Iris pigment epithelial cell (primary cell): ENCODE data around the gene LYPD3.
"Not testable (repeated sequence)": the region's sequence is repeated elsewhere in the genome, so short reads cannot be mapped to it uniquely, and the experiment has no call there.

ENCODE experiments used
- DNase-seq: peaks from one replicate; pipeline ENCODE4 v3.0.0-alpha.2; 2011; ENCODE audit warnings: low read depth

The LYPD3 gene

DNA sequence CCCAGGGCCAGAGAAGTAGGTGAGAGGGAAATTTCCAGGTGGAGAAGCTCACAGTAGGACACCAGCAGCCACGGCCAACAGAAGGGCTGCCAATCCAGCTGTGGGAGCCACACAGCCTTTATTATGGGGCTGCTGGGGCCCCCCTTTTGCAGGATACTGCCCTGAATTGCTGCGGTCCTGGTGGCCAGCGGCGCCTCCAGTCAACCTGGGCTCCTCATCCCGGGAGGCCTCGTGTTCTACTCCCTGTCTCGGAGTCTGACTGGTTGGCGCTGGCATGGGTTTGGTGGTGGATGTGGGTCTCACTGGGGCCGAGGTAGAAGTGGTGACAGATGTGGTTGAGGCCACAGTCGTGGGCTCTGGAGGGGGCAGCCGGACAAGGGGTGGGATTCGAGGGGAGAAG lies 4.1 kb downstream of the LYPD3 start:
- no peak for DNase-seq

DNA sequence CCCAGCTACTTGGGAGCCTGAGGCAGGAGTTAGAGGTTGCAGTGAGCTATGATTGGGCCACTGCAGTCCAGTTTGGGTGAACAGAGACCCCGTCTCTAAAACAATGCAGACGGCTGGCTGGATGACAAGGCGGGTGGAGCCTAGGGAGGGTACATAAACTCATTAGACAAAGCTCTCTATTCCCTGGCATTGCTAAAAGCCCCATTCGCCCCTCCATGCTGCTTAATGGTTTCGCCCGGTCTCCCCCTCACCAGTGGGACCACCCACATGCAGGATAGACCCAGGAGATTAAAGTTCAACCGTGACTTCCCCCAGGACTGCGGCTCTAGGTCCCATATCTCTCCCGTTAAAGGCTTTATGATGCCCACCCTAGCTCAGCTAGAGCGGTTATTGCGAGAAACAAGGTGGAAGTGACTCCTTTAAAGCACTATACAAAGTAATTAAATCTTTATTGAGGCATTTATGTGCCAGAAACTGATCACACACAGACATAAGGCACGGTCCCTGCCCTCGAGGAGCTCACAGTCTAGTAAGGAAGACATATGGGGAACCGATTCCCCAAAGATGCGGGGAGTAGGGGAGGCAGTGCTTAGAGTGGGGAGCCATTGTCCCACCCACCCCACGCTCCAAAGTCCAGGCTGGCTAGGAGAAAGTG lies 4.9 kb downstream of the LYPD3 start:
- DNase-seq = no peak

DNA sequence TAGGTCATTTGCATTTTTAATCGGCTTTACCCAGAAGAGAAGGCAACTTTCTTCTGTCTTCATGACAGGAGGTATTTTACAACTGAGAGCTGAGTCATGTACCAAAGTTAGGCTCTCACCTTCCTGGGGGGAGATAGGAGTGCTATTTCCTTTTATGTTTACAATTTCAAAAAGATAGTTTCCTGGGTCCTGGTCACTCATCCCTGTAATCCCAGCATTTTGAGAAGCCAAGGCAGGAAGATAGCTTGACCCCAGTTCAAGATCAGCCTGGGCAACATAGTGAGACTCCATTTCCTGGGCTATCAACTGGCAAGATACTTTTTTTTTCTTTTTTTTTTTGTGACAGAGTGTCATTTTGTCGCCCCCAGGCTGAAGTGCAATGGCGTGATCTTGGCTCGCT lies 7.6 kb downstream of the LYPD3 start:
- no peak for DNase-seq

DNA sequence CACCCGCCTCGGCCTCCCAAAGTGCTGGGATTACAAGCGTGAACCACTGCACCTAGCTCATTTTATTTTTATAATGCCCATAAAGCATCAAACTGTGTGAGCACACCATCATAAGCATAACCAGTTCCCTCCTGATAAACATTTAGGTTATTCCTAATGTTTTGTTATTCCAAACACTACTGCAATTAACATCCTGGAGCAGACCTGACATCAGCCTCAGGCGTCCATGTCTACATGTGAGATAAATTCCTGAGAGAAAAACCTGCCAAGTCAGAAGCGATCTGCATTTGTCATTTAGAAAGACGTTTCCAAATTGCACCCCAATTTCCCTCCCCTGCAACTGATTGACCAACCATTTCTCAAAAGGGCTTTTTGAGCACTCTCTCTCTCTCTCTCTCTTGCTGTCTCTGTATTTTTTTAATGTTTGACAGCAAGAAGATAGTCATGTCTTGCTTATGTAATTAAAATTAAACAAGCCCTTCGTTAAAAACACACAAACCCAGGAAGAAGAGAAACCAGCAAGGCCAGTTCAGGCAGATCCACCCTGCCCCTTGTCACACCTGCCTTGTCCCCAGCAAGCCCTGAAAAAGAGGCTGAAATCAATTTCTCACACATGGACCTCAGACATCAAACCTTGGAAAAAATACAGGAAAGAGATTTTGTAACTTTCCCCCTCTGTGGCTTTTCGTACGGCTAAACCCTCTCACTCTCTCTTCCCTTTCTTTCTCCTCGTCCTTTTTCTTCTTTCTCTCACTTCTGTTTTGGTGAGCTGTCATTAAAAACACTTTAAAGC lies 9.9 kb downstream of the LYPD3 start:
- DNase-seq = no peak

DNA sequence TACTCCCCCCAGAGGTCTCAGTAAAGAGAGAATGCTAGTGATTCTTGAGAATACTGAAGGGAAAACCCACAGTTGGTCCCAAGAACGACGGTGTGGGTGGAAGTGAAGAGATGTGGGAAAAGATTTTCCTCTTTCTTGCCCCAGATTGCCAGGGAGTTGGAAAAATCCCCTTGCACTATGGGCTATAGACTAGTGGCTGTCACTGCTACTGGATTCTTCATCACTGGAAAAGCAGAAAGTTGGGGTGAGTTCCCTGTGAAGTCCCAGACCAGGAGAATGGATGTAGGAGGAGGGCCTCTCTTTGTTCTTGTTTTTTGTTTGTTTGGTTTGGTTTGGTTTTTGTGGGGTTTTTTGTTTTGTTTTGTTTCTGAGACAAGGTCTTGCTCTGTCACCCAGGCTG lies 11.4 kb downstream of the LYPD3 start:
- no peak for DNase-seq

DNA sequence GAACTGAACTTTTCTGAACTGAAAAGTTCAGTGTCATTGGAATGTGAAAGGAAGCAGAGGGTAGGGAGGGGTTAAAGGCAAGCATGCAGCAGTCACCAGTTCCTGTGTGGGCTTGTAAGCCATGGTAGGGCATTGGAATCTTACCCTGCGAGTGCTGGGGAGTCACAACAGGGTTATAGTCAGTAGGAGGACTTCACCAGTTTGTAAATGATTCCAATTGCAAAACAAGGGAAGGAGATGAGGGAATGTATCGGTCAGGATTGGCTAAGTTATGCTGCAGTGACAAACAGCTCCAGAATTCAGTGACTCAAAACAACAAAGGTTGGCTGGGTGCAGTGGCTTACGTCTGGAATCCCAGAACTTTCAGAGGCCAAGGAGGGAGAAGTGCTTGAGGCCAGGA lies 12.8 kb downstream of the LYPD3 start:
- no peak for DNase-seq

DNA sequence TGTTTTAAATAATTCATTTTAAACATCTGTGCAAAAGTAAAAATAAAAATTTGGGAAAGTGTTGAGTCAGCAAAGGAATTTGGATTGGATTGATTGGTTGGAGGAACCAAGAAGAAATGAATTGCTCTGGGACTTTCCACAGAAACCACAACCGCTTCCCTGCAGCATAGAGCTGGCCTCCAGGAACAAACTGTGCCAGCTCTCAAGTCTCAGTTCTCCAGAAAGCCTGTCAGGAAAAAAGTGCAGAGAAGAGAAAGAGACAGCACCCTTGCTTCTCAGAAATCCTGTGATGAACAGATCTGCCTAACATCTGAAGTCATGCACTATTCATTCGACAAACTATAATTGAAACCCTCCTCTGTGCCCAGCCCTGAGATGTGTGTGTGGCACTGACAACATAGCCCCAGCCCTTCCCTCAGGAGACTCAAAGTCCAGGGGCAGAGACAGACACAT lies 14.8 kb downstream of the LYPD3 start:
- peak; percentile 74 for DNase-seq

DNA sequence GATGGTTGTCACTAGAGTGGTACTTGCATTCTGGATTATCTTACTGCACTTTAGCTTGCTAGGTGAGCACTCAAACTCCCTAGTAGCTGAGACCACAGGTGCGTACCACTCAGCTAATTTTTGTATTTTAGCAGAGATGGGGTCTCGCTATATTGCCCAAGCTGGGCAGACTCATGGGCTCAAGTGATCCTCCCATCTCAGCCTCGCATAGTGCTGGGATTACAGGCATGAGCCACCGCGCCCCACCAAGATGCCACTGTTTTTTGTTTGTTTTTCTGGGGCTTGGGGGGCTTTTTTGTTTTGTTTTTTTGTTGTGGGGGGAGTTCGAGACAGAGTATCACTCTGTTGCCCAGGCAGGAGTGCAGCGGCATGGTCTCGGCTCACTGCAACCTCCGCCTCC lies 17.8 kb downstream of the LYPD3 start:
- no peak for DNase-seq

DNA sequence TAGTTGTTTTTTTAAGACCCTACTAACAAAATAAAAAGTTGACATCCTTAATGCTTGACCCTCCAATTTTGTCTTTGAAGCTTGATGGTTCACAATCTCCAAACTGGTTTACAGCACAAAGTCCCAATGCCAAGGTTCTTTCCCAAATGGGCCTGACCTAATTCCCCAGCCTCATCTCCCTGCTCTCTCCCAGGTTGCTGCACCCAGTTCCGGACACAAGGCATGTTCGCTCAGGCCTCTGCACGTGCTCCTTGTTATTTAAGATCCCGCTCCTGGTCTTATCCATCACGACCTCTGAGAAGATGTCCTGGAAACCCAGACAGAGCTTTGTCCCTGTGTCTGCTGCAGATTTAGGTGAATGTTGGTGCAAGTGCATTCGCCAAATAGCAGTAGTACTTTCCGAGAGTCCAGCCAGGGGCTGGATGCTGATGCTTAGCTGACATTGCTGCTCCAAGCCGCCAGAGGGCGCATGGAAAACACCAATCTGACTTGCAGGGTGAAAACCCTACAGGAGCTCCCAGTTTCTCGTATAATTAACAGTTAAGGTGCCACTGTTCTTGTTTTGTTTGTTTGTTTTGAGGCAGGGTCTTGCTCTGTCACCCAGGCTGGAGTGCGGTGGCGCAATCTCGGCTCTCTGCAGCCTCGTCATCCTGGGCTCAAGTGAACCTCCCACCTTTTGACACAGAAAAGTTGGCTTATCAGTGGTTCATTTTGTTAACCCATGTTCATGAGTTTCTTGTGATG lies 18.5 kb downstream of the LYPD3 start:
- DNase-seq = peak; percentile 67

DNA sequence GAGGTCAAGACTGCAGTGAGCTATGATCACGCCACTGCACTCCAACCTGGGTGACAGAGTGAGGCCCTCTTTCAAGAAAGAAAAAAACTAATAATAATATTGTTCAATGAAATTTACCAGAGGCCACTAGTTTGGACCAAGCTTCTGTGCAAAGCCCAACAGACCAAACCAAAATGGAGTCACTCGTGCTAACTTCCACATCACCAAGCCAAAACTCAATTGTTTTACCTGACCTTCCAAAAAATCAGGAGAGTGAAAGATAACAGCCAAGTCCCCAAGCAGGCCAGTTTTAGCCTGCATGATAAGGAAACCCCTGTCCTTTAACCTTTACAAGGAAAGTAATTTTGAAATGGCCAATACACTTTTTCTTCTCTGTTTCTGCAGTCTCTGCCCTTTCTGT lies 20.0 kb downstream of the LYPD3 start:
- no peak for DNase-seq

DNA sequence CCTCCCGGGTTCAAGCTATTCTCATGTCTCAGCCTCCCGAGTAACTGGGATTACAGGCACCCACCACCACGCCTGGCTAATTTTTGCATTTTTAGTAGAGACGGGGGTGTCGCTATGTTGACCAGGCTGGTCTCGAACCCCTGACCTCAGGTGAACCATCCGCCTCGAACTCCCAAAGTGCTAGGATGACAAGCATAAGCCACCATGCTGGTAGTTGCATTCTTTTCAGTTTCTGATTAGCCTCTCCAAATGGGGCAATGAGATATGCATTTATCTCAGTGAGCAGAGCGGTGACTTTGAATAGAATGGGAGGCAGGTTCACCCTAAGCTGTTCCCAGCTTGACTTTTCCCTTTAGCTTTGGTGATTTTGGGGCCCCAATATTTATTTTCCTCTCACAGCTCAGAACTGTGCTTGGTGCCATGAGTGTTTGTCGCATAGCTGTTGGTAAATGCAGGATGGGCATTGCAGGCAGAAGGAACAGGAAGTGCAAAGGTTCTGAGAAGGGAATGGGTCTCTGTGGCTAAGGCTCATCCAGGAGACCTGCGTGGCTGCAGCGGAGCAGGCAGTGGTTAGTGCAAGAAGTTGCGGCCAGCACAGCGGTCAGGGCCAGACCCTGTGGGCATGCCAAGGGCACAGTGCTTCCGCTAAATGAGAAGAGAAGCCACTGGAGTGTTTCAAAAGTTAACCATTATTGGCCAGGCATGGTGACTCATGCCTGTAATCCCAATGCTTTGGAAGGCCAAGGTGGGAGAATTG lies 20.7 kb downstream of the LYPD3 start:
- no peak for DNase-seq

DNA sequence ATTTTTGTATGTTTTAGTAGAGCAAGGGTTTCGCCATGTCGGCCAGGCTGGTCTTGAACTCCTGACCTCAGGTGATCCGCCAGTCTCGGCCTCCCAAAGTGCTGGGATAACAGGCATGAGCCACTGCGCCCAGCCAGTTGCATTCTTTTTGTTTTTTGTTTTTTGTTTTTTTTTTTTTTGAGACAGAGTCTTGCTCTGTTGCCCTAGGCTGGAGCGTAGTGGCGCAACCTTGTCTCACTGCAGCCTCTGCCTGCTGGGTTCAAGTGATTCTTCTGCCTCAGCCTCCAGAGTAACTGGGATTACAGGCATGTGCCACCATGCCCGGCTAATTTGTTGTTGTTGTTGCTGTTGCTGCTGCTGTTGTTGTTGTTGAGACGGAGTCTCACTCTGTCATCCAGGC lies 21.3 kb downstream of the LYPD3 start:
- not testable (repeated sequence) for DNase-seq

DNA sequence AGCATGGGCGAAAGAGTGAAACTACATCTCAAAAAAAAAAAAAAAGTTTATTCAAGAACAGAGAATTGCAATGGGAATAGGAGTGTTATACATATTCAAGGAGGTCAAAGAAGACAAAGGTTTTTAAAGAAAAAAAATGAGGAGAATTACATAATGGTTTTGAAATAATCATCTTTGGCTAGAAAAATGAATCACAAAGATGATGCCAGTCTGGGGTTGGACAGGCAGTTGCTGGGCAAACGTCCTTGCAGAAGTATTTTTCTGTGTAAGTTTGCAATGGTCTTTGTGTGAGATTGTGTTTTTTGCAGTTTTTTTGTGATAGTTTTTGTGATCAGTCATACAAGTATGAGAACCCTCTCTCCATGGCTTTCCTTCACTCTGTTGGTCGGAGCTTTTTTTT lies 23.7 kb downstream of the LYPD3 start:
- DNase-seq = no peak

DNA sequence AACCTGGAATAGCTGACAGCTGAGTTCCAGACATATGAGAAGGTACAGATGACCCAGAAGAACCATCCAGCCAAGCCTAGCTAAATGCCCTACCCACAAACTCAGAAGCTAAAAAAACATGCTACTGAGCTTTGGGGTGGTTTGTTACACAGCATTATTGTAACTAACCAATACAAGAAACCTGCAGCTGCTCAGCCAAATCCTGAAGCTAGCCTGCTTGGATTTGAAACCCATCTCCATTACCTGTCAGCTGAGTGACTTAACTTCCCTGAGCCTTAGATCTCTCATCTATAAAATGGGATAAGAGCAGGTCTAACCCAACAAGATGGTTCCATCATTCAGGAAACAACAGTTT lies 25.7 kb downstream of the LYPD3 start:
- no peak for DNase-seq

DNA sequence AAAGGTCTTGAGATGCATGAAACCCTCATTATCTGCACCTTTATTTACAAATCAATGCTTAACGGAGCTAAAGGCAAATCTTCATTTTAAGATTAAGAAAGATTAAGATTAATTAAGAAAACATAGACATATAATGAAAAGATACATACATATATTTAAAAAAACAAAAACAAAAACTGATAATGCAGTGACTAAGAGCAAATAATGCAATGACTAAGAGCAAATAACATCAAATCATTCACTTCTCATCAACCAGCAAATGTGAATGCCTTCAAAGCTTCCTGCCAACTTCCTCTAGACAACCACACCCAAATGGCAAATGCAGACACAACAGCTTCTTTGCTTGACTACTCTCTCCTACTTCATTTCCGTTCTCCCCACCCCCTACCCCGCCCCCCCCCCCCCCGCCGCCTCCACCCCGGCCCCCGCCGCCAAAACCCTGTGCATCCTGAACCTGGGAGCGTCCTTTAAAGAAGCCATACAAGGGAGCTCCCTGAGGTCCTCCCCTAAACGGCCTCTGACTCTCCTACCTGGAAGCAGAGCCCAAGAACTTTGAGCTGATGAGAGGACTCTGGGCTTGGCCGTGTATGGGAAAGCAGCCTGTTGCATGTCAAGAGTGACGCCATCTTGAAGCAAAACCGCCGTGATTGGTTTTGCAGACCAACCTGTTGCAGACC lies 26.2 kb downstream of the LYPD3 start:
- no peak for DNase-seq

DNA sequence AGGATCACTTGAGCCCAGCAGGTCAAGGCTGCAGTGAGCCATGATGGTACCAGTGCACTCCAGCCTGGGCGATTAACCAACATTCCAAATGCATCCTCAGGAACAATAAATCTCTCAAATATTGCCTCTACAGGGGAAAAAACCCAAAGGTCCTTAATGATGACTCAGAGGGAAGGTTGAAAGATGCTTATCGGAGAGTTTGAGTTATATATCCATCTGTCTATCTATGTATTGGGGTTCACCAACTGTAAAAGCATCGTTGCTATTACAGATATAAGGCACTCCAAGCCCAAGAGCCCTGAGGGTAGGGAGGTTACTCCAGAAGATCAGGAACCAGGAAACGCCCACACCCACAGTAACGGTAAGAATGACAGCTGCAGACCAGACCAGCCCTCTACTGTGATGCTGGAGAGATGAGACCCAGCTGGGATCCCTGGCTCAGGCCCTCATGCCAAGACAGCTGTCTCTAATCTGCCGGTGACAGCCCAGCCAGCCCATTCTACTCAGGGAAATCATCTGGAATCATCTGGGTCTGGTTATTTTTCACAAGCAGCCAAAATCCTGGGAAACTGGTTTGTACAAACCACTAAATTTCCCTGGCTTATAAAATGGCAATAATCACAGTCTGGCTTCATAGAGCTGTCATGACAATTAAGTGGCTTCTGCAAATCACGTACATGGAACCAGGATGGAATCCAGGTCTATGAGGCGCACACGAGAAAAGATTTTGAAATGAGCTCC lies 26.9 kb downstream of the LYPD3 start:
- no peak for DNase-seq

DNA sequence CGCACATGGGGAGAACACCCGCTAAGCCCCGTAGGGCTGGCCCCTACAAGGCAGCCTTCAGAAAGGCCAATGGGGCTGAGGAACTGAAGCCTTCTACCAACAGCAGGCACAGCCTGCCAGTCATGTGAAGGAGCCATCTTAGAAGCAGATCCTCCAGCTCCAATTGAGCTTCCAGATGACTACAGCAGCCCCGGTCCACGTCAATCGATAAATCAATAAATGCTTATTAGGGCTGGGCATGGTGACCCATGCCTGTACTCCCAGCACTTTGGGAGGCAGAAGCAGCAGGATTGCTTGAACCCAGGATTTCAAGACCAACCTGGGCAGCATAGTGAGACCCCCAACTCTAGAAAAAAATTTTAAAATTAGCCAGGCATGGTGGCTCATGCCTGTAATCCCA lies 27.7 kb downstream of the LYPD3 start:
- no peak for DNase-seq

DNA sequence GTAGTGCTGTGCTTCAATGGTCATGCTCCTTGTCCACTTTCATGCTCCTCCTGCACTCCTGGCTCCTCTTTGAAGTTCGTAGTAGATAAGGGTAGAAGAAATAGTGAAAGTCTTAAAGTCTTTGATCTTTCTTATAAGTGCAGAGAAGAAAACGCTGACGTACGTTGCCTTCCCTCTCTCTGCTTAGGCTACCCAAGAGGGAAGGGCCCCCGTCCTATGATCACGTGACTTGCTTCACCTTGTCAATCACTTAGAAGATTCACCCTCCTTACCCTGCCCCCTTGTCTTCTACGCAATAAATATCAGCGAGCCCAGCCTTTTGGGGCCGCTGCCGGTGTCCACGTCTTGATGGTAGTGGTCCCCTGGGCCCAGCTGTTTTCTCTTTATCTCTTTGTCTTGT lies 28.1 kb downstream of the LYPD3 start:
- not testable (repeated sequence) for DNase-seq

DNA sequence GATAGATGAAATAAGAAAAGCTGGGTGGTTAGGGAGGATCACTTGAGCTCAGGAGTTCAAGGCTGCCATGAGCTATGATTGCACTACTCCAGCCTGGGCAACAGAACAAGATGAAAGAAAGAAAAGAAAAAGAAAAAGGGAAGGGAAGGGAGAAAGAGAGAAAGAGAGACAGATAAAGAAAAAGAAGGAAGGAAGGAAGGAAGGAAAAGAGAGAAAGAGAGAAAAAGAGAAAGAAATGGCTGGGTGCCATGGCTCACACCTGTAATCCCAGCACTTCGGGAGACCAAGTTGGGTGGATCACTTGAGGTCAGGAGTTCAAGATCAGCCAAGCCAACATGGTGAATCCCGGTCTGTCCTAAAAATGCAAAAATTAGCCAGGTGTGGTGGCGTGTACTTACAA lies 29.6 kb downstream of the LYPD3 start:
- DNase-seq = no peak

DNA sequence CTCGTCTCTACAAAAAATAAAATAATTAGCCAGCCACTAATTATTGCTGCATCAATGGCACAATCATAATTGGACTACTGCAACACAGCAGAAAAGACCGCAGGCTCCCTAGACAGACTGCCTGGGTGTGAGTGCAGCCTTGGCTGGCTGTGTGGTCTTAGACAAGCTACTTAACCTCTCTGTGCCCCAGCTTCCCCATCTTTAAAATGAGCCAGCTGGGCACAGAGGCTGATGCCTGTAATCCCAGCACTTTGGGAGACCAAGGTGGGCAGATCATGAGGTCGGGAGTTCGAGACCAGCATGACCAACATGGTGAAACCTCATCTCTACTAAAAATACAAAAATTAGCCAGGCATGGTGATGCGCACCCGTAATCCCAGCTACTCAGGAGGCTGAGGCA lies 31.7 kb downstream of the LYPD3 start:
- DNase-seq = no peak

DNA sequence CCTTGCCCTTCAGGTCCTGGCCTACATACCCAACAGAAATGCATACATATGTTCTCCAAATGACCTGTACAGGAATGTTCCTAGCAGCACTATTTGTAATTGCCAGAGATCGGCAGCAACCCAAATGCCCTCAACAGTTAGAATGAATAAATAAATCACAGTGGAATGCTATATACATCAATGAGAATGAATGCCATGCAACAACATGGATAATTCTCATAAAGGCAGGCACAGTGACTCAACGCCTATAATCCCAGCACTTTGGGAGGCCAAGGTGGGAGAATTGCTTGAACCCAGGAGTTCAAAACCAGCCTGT lies 32.1 kb downstream of the LYPD3 start:
- no peak for DNase-seq
